Activated T-helper 1 cell treated with anti-CD3 and anti-CD28 coated beads, Interleukin-12 subunit alpha, Interleukin-12 subunit beta, Interleukin-2, Interleukin-4 antibody, amounts not matched to agents 30 ng/mL and 10 ng/mL and 1 ng/mL, durations not matched to agents 14 hours and 24 hours and 36 hours (primary cell): Measurements from ENCODE around the gene DOCK4. TPM values are rescaled to one million over a fixed set of nuclear protein-coding genes. Genes with fewer than 3 reads are reported as not detected.

Experiments used
- DNase-seq: peaks from one replicate; pipeline ENCODE4 v3.0.0; 2021; ENCODE audit warnings: low spot score
- H3K27ac Mint-ChIP-seq: one replicate; pipeline ENCODE4 v1.8.0; 2021; ENCODE audit warnings: mild to moderate bottlenecking, mixed read lengths
- H3K27me3 Mint-ChIP-seq: one replicate; pipeline ENCODE4 v1.8.0; 2022; ENCODE audit warnings: mild to moderate bottlenecking, moderate library complexity, mixed read lengths; ENCODE audit not compliant: insufficient read depth
- H3K36me3 Mint-ChIP-seq: one replicate; pipeline ENCODE4 v1.8.0; 2021; ENCODE audit warnings: low read depth, mixed read lengths
- H3K4me1 Mint-ChIP-seq: one replicate; pipeline ENCODE4 v1.8.0; 2021; ENCODE audit warnings: low read depth, mixed read lengths
- H3K4me3 Mint-ChIP-seq: one replicate; pipeline ENCODE4 v1.8.0; 2021; ENCODE audit warnings: mild to moderate bottlenecking, moderate library complexity, mixed read lengths
- H3K9me3 Mint-ChIP-seq: one replicate; pipeline ENCODE4 v1.8.0; 2021; ENCODE audit warnings: mixed read lengths
- intact Hi-C: fragments of 100-400 bp; cut with micrococcal nuclease; formaldehyde crosslinking; loops from one replicate; pipeline ENCODE4 v1.15.1; 2024
- total RNA-seq: library from RNA; stranded (reverse); gene quantifications from 2 replicates; pipeline ENCODE4 v1.2.3, GENCODE V29; 2022

DOCK4 gene
- total RNA-seq, 1 donor from 2014 or later, result 0.31 TPM

DNA sequence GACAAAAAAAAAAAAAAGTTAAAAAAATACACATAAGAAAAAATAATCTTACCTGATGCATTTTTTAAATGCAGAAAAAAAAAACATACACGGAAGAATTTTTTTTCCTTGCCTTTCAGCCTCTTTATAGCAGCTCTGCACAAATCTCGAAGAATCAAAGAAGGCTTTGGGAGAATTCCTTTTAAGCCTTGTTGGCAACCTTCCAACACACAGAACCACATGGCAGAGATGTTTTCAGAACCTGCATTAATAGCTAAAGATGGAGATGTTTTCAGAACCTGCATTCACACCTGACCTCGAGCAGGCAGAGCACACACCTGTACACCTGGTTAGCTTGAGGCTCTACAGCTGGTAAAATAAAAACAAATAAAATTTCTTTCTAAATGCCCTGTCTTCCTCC lies 65.6 kb downstream of the DOCK4 start:
- Mint-ChIP-seq H3K4me3 (no peak overlapping the region), H3K27ac (no peak overlapping the region), H3K27me3 (peaks cover 4% of the 10 kb centered on the region), H3K36me3 (no peaks in the 10 kb centered on the region), H3K9me3 (no peaks in the 10 kb centered on the region), H3K4me1 (no peaks in the 10 kb centered on the region)
- intact Hi-C loops, result no loop called here
- DNase-seq, result no peak

DNA sequence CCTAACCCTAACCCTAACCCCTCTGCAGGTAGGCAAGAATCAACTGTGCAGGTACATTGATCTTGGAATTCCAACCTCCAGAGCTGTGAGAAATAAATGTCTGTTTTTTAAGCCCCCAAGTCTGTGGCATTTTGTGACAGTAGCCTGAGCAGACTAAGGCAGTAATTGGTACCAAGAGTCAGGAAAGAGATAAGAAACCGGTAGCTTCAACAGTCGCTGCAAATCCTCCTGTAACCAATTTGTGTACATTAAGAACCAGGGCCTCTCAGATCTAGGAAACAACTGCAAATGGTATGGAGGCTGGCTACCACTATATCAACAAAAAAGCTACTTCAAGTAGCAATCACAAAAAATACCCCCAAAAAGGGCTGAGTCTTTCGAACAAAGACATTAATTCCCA lies 67.3 kb downstream of the DOCK4 start:
- H3K36me3 Mint-ChIP-seq, result no peaks in the 10 kb centered on the region
- no peak overlapping the region for H3K4me3 Mint-ChIP-seq
- H3K27me3 Mint-ChIP-seq, result no peaks in the 10 kb centered on the region
- no peaks in the 10 kb centered on the region for H3K4me1 Mint-ChIP-seq
- H3K27ac Mint-ChIP-seq, result no peak overlapping the region
- no peak for DNase-seq
- no peaks in the 10 kb centered on the region for H3K9me3 Mint-ChIP-seq
- intact Hi-C loops, result no loop called here

DNA sequence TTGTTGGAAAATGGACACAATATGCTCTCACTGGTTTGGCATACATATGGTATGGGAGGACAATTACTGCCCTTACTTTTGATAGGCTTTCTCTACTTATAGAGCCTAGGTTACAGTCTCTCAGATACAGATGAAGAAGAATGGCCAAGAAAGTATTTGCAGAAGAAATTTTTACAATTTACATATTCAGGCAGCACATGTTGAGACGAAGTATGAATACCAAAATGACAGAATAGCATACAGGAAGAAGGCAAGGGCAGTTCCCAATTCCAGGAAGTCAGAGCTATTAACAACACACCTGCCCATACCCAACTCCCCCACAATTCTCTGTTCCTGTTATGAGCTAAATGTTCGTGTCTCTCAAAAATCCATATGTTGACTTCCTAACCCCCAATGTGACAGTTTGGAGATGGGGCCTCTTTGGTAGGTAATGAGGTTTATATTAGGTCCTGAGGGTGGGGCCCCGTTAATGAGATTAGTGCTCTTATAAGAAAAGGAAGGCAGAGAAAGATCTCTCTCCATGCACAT lies 67.8 kb downstream of the DOCK4 start:
- no peaks in the 10 kb centered on the region for H3K27me3 Mint-ChIP-seq
- no peak overlapping the region for H3K27ac Mint-ChIP-seq
- intact Hi-C loops, result no loop called here
- H3K36me3 Mint-ChIP-seq, result no peaks in the 10 kb centered on the region
- H3K9me3 Mint-ChIP-seq, result no peaks in the 10 kb centered on the region
- no peak overlapping the region for H3K4me3 Mint-ChIP-seq
- no peak for DNase-seq
- H3K4me1 Mint-ChIP-seq, result no peaks in the 10 kb centered on the region

DNA sequence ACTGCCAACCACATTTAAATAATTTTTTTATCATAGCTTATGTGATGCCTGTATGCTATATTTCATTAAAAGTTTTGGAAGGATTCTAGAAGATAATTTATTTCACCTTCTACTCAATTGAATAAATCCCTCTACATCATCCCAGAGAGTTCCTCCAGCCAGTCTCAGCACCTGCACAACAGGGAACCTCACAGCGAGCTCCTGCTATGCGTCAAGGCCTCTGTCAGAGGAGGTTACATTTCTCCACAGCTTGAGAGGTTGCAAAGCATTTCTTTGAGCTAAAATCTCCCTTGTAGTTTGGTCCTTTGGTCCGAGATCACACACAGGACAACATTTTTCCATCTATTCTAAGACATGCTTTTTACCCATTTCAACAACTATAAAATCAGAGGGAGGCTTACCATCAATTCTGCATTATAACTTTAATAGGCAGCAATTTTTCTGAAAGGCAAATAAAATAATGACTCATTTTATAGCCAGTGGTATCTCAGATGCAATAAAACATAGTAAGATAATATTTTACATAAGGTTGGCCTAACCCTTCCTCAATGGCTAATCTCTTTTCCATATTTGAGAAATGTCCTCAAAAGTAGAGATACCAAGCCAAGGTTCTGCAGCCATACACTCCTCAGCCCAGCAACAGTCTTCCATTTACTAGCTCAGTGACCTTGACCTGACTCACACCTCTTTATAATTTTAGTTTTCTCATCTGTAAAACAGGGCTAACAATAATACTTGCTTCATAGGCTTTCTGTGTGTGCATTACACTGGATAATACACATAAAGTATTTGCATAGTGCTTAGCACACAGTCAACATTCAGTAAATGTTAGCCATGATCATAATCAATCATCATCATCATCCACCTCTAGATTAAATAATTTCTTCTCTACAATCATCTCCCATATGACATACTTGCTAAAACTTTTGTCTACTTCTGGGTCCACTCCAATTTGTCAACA lies 68.8 kb downstream of the DOCK4 start:
- DNase-seq, result no peak
- Mint-ChIP-seq H3K27ac (no peak overlapping the region), H3K9me3 (no peaks in the 10 kb centered on the region), H3K4me1 (no peaks in the 10 kb centered on the region), H3K27me3 (no peaks in the 10 kb centered on the region), H3K36me3 (no peaks in the 10 kb centered on the region), H3K4me3 (no peak overlapping the region)
- intact Hi-C loops, result no loop called here

DNA sequence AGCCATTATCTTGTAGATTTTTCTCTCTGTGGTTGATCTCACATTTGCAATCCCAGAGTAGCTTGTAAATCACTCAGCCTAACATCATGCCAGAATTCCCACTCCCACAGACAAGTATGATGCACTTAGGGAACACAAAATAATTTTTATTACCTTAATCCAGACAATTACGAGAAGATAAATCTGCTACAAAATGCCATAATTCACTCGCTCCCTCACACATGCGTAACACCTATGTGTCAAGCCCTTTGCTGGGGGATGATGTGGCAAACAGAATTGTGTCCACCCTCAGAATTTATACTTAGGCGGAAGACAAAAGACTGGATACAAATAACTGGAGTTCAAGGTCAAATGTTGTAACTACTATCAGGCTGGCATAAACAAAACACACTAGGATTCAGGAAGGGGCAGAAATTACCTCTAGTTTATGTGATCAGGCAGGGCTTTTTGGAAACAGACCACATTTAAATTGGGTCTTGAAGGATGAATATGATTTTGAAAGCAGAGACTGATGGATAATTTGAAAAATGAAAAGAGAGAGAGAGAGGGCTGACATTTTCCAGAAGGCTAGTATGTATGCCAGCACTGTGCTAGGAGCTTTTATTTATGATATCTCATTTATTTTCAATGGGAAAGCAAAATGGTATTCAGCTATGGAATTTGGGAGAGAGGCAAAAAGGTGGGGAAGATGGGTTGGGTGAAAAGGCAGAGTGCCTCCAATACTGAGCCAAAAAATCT lies 69.8 kb downstream of the DOCK4 start:
- no peak overlapping the region for H3K27ac Mint-ChIP-seq
- H3K9me3 Mint-ChIP-seq, result no peaks in the 10 kb centered on the region
- no peaks in the 10 kb centered on the region for H3K36me3 Mint-ChIP-seq
- H3K4me3 Mint-ChIP-seq, result no peak overlapping the region
- no peaks in the 10 kb centered on the region for H3K4me1 Mint-ChIP-seq
- H3K27me3 Mint-ChIP-seq, result no peaks in the 10 kb centered on the region
- intact Hi-C loops, result no loop called here
- DNase-seq, result no peak

DNA sequence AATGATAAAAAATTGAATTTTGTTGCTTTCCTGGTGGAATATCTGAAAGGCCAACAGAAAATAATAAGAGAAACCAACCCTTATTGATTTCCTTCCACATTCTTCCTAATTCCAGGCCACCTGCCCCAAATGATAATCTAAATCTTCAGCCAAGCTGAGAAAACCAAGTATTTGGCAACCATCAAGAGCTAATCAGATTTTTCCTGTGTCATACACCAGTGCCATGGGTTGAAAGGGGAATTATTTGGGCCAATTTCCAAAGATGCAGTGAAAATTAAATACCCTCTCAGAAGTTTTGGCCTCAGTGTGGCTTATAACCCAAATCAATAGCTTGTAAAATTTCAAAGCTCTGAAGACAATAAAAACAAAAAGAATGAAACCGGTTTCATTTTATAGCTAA lies 70.4 kb downstream of the DOCK4 start:
- no peak overlapping the region for H3K27ac Mint-ChIP-seq
- no peak for DNase-seq
- no peak overlapping the region for H3K4me3 Mint-ChIP-seq
- intact Hi-C loops, result no loop called here
- H3K4me1 Mint-ChIP-seq, result no peaks in the 10 kb centered on the region
- H3K36me3 Mint-ChIP-seq, result no peaks in the 10 kb centered on the region
- no peaks in the 10 kb centered on the region for H3K27me3 Mint-ChIP-seq
- H3K9me3 Mint-ChIP-seq, result no peaks in the 10 kb centered on the region

DNA sequence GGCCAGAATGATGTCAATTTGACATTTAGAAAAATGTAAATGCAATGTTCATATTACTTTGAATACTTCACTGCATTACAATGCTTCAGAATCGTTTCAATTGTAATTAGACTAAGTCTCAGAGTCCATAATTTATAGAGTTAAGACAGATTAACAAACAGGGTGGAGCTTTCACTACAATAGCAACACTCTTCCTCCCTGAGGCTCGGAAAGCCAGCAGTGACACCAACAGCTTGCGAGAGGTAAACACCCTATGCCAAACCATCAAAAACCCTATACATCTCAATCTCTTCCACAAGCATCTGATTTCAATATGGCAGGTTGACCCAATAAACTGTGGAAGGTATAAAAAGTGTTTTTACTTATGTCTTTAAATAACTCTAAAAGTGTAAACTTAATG lies 72.2 kb downstream of the DOCK4 start:
- Mint-ChIP-seq H3K36me3 (no peaks in the 10 kb centered on the region), H3K4me3 (no peak overlapping the region), H3K27ac (no peak overlapping the region), H3K27me3 (no peaks in the 10 kb centered on the region), H3K9me3 (no peaks in the 10 kb centered on the region), H3K4me1 (no peaks in the 10 kb centered on the region)
- no peak for DNase-seq
- intact Hi-C loops, result no loop called here

DNA sequence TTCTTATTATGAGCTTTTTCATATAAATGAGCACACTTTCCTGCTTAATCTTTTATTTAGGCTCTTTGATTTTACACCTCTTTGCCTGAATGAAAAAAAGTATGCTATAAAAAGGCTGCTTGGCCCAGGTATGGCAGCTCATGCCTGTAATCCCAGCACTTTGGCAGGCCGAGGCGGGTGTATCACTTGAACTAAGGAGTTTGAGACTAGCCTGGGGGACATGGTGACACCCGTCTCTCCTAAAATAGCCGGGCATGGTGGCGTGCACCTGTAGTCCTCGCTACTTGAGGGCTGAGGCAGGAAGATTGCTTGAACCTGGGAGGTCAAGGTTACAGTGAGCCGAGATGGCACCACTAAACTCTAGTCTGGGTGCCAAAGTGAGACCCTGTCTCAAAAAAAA lies 72.9 kb downstream of the DOCK4 start:
- DNase-seq, result no peak
- Mint-ChIP-seq H3K4me1 (no peaks in the 10 kb centered on the region), H3K9me3 (no peaks in the 10 kb centered on the region), H3K4me3 (no peak overlapping the region), H3K36me3 (no peaks in the 10 kb centered on the region), H3K27me3 (no peaks in the 10 kb centered on the region), H3K27ac (no peak overlapping the region)
- intact Hi-C loops, result no loop called here

DNA sequence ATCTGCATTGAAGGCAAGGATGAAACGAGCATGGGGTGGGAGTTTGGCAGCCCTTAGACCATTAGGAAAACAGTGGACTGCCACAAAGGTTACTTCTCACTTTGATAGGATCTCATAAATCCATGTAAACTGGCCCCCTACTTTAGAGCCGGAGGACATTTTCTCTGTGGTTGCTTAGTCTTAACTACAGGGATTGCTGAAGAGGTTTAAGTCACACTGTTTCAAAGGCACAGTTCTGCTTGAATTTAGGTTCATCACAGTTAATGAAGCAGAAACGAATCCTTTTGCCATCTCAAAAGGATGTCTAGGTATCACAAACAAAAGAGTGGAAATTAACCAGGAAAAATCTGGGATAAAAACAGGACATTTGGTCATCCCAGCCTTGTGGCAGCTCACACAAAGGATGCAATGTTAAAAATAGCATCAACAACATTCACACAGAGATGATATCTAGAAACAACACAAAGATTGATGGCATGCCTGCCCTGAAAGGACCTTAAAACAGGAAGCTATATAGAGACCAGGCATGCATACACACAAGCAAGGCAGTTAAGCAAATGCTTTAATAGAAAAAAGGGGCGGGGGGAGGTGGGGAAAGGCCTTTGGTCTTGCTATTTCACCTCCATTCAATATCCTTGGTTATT lies 74.0 kb downstream of the DOCK4 start:
- intact Hi-C loops, result no loop called here
- H3K36me3 Mint-ChIP-seq, result no peaks in the 10 kb centered on the region
- no peaks in the 10 kb centered on the region for H3K27me3 Mint-ChIP-seq
- no peak overlapping the region for H3K27ac Mint-ChIP-seq
- no peak for DNase-seq
- H3K4me1 Mint-ChIP-seq, result no peaks in the 10 kb centered on the region
- H3K4me3 Mint-ChIP-seq, result no peak overlapping the region
- H3K9me3 Mint-ChIP-seq, result no peaks in the 10 kb centered on the region

DNA sequence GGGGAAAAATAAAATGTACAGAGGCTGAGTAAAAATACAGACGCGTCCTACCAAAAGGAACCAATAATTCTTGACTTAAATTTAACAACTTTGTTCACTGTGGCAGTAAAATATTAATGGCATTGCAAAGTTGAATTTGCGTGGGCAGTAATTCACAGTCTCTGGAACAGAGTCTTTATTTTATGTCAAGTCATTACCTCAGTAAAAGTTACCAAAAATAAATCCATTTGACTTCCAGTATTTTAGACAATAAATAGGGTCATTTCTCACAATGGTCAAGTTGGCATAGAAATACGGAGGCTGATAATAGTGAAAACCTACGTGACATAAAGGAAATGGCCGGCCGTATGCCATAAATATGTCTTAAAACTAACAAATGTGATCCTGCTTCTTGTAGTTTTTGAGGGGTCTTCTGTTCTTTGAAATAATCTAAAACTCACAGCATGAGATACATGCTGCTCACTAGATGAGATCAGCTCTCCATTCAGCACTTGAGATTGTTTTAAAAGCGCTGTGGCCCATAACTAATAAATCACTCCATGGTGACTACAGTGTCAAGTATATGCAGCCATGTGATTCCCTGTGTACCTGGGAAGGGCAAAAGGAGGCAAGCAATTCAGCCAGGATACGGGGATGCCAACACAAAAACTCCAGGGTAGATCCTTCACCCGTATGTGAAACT lies 75.3 kb downstream of the DOCK4 start:
- intact Hi-C loops, result no loop called here
- no peak overlapping the region for H3K4me3 Mint-ChIP-seq
- no peaks in the 10 kb centered on the region for H3K4me1 Mint-ChIP-seq
- no peak for DNase-seq
- H3K36me3 Mint-ChIP-seq, result no peaks in the 10 kb centered on the region
- H3K27me3 Mint-ChIP-seq, result no peaks in the 10 kb centered on the region
- no peak overlapping the region for H3K27ac Mint-ChIP-seq
- no peaks in the 10 kb centered on the region for H3K9me3 Mint-ChIP-seq

DNA sequence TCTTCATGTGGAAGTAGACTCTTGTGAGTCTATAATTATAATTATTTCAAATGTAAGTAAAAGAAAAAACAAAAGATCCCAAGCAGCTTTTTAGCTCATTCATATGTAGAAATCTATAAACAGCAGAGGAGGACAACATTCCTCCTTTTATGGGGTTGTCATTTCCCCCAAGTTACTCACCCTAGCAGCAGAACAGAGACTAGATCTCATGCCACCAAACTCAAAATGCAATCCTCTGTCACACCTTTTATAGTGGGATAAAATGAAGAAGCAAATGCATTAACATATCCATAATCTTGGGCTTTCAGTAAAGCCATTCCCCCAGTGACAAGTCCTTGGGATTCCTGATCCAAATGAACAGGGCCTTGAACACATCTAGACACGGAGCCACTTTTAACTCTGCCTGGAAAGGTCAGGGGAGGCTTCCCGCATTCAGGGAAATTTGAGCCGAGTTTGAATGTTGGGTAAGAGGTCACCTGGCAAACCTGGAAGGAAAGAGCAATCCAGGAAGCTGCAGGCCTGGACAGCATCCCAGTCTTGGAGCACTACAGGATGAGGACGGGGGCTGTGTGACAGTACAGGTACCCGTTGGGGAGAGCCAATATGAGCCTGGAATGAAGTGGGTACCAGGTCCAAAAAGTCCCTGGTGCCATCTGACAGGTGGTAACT lies 76.4 kb downstream of the DOCK4 start:
- Mint-ChIP-seq H3K27ac (no peak overlapping the region), H3K9me3 (no peaks in the 10 kb centered on the region), H3K4me1 (no peaks in the 10 kb centered on the region), H3K27me3 (no peaks in the 10 kb centered on the region), H3K4me3 (no peak overlapping the region), H3K36me3 (no peaks in the 10 kb centered on the region)
- intact Hi-C loops, result no loop called here
- DNase-seq, result no peak
